Measurements from ENCODE around the gene NOXO1. TPM values are rescaled to one million over a fixed set of nuclear protein-coding genes. Genes with fewer than 3 reads are reported as not detected.

The NOXO1 gene
- 0.96 TPM in 1 of 2 replicates, not detected in the other for total RNA-seq

- no peak for TF ChIP-seq CTCF (IDR thresholded peaks at IDR 0.05; ENCODE audit: insufficient read depth, low read length, poor library complexity, severe bottlenecking)
- Histone ChIP-seq H3K36me3 (ENCODE audit: control insufficient read depth, insufficient read depth, low read length) (peaks cover 7% of the 10 kb centered on the region), H3K27me3 (ENCODE audit: control insufficient read depth, insufficient read depth, low read length) (peaks cover 56% of the 10 kb centered on the region), H3K4me3 (ENCODE audit: low read depth, low read length) (no peak within 1 kb of the TSS)
- no peak for DNase-seq (ENCODE audit: low read depth)
Observed at GRCh38 chr16:1981398-1981836, at the start of gene NOXO1. NOXO1 (minus strand) TSS chr16:1981469; CDS start chr16:1981179, 290 bp downstream.

GRCh38 chr16:2030036-2030435 is 48.8 kb upstream of the NOXO1 start:
- H3K36me3 ChIP-seq (ENCODE audit: control insufficient read depth, insufficient read depth, low read length) = no peaks in the 10 kb centered on the region
- no peak for TF ChIP-seq CTCF (IDR thresholded peaks at IDR 0.05; ENCODE audit: insufficient read depth, low read length, poor library complexity, severe bottlenecking)
- H3K4me3 ChIP-seq (ENCODE audit: low read depth, low read length) = no peak overlapping the region
- DNase-seq (ENCODE audit: low read depth) = no peak
- no peaks in the 10 kb centered on the region for H3K27me3 ChIP-seq (ENCODE audit: control insufficient read depth, insufficient read depth, low read length)

- Histone ChIP-seq H3K27me3 (ENCODE audit: control insufficient read depth, insufficient read depth, low read length) (no peaks in the 10 kb centered on the region), H3K36me3 (ENCODE audit: control insufficient read depth, insufficient read depth, low read length) (no peaks in the 10 kb centered on the region), H3K4me3 (ENCODE audit: low read depth, low read length) (no peak overlapping the region)
- no peak for TF ChIP-seq CTCF (IDR thresholded peaks at IDR 0.05; ENCODE audit: insufficient read depth, low read length, poor library complexity, severe bottlenecking)
- no peak for DNase-seq (ENCODE audit: low read depth)
Observed at GRCh38 chr16:2029350-2029749, 48.1 kb upstream of the NOXO1 start.

- Histone ChIP-seq H3K4me3 (ENCODE audit: low read depth, low read length) (no peak overlapping the region), H3K27me3 (ENCODE audit: control insufficient read depth, insufficient read depth, low read length) (no peaks in the 10 kb centered on the region), H3K36me3 (ENCODE audit: control insufficient read depth, insufficient read depth, low read length) (no peaks in the 10 kb centered on the region)
- no peak for DNase-seq (ENCODE audit: low read depth)
- TF ChIP-seq CTCF (IDR thresholded peaks at IDR 0.05; ENCODE audit: insufficient read depth, low read length, poor library complexity, severe bottlenecking) = no peak
Observed at GRCh38 chr16:2028620-2029220, 47.5 kb upstream of the NOXO1 start.

GRCh38 chr16:2028146-2028545 is 46.9 kb upstream of the NOXO1 start:
- H3K4me3 ChIP-seq (ENCODE audit: low read depth, low read length) = no peak overlapping the region
- H3K36me3 ChIP-seq (ENCODE audit: control insufficient read depth, insufficient read depth, low read length) = no peaks in the 10 kb centered on the region
- H3K27me3 ChIP-seq (ENCODE audit: control insufficient read depth, insufficient read depth, low read length) = no peaks in the 10 kb centered on the region
- DNase-seq (ENCODE audit: low read depth) = no peak
- no peak for TF ChIP-seq CTCF (IDR thresholded peaks at IDR 0.05; ENCODE audit: insufficient read depth, low read length, poor library complexity, severe bottlenecking)

Measured in kidney epithelial cell (primary cell).